Measurements from ENCODE around the gene PET100.

Gene PET100

DNA sequence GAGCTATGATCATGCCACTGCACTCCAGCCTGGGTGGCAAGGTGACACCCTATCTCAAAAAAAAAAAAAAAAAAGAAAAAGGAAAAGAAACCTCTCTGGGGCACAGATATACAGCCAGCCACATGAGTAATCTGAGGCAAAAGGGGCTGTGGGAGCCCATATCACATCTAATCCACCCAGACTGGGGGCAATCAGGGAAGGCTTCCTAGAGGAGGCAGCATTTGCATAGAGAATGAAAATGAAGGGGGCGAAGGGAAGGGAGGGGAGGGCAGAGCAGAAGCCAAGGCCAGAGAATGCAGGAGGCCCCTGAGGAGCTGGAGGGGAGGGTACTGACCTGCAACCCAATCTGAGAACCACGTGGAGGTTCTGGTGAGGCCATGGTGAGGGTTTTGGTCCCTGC, 20.6 kb downstream of the PET100 start:
- DNase-seq (ENCODE audit: low spot score): no peak
- TF ChIP-seq, protein P1, sequence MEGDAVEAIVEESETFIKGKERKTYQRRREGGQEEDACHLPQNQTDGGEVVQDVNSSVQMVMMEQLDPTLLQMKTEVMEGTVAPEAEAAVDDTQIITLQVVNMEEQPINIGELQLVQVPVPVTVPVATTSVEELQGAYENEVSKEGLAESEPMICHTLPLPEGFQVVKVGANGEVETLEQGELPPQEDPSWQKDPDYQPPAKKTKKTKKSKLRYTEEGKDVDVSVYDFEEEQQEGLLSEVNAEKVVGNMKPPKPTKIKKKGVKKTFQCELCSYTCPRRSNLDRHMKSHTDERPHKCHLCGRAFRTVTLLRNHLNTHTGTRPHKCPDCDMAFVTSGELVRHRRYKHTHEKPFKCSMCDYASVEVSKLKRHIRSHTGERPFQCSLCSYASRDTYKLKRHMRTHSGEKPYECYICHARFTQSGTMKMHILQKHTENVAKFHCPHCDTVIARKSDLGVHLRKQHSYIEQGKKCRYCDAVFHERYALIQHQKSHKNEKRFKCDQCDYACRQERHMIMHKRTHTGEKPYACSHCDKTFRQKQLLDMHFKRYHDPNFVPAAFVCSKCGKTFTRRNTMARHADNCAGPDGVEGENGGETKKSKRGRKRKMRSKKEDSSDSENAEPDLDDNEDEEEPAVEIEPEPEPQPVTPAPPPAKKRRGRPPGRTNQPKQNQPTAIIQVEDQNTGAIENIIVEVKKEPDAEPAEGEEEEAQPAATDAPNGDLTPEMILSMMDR (IDR thresholded peaks at IDR 0.05; ENCODE audit: borderline replicate concordance, control extremely low read depth, extremely low read depth, insufficient read depth, missing control alignments): no peak
- in situ Hi-C loops (cut with MboI; ENCODE audit: low sequenced_read_pairs, unreplicated experiment): loop anchor here (25.0 kb wide), 1 partner anchor 288 kb away; no protein-coding TSS in a partner anchor

DNA sequence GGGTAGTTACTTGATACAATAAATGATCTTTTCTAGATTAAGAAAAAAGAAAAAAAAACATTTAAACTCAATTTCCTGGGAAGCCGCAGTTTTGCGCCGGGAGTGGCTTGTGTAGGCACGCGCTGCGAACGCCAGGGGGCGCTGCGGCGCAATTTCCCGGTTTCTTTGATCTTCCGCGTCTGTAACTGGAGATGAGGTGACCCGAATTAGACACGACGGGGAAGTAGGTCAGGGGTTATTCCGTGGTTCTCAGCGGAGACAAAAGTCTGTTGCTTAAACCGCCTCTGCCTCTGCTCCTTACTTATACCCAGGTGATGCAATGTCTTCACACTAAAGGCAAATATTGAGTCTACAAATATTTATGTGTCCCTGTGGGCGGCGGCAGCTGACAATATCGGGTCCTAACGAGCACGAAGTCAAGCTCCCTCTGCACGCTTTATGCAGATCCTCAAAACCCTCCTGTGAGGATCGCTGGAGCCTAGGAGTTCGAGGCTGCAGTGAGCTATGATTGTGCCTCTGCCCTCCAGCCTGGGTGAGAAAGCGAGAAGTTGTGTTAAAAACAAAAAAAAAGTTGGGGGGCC, 22.6 kb downstream of the PET100 start:
- DNase-seq (ENCODE audit: low spot score): peak; percentile 93
- TF ChIP-seq, protein P1 (IDR thresholded peaks at IDR 0.05; ENCODE audit: borderline replicate concordance, control extremely low read depth, extremely low read depth, insufficient read depth, missing control alignments): peak; percentile 95
- in situ Hi-C loops (cut with MboI; ENCODE audit: low sequenced_read_pairs, unreplicated experiment): loop anchor here (25.0 kb wide), 1 partner anchor 290 kb away; no protein-coding TSS in a partner anchor

DNA sequence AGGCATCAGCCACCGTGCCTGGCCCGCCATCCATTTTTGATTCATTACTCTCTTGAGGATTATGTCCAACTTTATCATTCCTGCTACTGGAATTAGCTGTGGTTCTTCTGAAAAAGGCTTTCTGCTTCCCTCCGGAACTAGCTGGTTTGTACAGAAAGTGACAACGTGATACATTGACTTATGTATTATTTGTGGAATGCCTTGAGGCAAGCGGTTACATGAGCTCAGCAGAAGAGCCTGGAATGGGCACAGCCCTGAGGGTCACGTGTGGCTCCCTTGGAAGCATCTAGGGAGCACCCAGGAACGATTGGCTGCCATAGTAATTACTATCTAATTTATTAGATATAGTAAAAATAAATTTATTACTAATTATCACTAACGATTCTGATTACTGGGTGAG, 24.8 kb downstream of the PET100 start:
- TF ChIP-seq, protein P1 (IDR thresholded peaks at IDR 0.05; ENCODE audit: borderline replicate concordance, control extremely low read depth, extremely low read depth, insufficient read depth, missing control alignments): no peak
- in situ Hi-C loops (cut with MboI; ENCODE audit: low sequenced_read_pairs, unreplicated experiment): loop anchor here (25.0 kb wide), 1 partner anchor 292 kb away; no protein-coding TSS in a partner anchor
- DNase-seq (ENCODE audit: low spot score): no peak

DNA sequence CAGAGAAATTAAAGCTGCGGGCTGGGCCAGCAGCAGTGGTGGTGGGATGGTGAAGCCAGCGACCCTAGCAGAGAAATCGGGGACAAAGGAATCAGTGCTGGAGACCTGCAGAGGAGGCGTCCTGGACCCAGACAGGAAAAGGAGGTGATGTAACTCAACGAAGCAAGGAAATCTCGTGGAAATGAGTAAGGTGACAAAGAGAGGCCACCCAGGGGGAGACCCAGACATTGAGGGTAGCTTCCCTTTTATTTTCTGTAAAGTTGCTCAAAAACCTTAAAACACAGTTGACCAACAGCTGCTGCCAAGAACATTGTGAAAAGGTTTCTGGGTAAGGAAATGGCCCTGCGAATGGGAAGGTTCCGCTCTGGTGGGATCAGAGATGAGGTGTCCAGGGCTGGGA, 26.0 kb downstream of the PET100 start:
- in situ Hi-C loops (cut with MboI; ENCODE audit: low sequenced_read_pairs, unreplicated experiment): loop anchor here (25.0 kb wide), 1 partner anchor 293 kb away; no protein-coding TSS in a partner anchor
- TF ChIP-seq, protein P1 (IDR thresholded peaks at IDR 0.05; ENCODE audit: borderline replicate concordance, control extremely low read depth, extremely low read depth, insufficient read depth, missing control alignments): no peak
- no peak for DNase-seq (ENCODE audit: low spot score)

DNA sequence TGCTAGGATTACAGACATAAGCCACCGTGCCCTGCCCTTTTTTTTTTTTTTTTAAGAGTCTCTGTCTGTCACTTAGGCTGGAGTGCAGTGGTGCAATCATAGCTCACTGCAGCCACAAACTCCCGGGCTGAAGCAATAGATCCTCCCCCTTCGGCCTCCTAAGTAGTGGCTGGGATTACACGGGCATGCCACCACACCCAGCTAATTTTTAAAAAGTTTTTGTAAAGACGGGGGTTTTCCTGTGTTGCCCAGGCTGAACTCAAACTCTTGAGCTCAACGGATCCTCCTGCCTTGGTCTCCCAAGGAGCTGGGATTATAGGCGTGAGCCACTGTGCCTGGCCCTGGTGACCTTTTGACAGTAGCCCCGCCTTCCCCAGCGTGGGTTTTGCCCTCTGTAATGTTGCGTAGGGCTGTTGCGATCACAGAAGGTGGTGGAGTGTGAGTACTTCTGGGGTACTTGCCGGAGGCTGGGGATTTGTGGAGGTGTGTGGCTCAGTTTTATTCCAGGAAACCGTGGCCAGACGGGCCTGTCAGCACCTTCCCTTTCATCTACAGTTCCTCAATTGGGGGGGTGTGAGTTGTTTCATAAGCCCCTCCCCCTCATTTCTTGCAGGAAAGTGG, 27.6 kb downstream of the PET100 start:
- DNase-seq (ENCODE audit: low spot score): no peak
- TF ChIP-seq, protein P1 (IDR thresholded peaks at IDR 0.05; ENCODE audit: borderline replicate concordance, control extremely low read depth, extremely low read depth, insufficient read depth, missing control alignments): no peak
- in situ Hi-C loops (cut with MboI; ENCODE audit: low sequenced_read_pairs, unreplicated experiment): loop anchor here (25.0 kb wide), 1 partner anchor 295 kb away; no protein-coding TSS in a partner anchor

DNA sequence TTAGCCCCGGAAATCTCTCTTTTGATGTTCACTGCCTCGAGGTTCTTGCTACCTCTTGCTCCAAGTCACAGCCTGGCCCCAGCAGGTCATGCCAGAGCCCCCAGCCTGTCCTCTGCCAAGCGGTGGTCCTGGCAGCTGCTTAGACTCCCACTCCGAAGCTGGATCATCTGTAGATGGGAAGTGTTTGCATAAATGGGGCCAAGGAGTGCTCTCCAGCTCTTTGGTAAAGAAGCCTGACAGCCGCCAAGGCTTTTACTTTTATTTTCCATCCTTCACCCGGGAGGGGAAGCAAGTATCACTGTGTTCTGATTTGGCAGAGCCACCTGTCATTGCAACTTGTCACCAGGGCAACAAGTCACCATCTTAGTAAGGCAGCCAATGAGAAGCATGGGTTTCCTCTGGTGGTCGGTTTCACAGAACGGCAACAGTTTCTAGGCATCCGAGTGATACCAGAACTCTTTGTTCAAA, 28.7 kb downstream of the PET100 start:
- in situ Hi-C loops (cut with MboI; ENCODE audit: low sequenced_read_pairs, unreplicated experiment): loop anchor here (25.0 kb wide), 1 partner anchor 296 kb away; no protein-coding TSS in a partner anchor
- TF ChIP-seq, protein P1 (IDR thresholded peaks at IDR 0.05; ENCODE audit: borderline replicate concordance, control extremely low read depth, extremely low read depth, insufficient read depth, missing control alignments): no peak
- DNase-seq (ENCODE audit: low spot score): peak; percentile 95
